Embryonic facial prominence (tissue), 1 donor: Measurements from ENCODE around the gene CRYBA4.
"Not testable (repeated sequence)": the region's sequence is repeated elsewhere in the genome, so short reads cannot be mapped to it uniquely, and the experiment has no call there.

Experiments used
- DNase-seq: peaks from one replicate; pipeline ENCODE4 v3.0.0-alpha.2; 2016; ENCODE audit errors: extremely low spot score

The CRYBA4 gene

GRCh38 chr22:26597026-26597425 lies 24.7 kb upstream of the CRYBA4 start:
- DNase-seq: no peak

GRCh38 chr22:26597480-26597879 lies 24.3 kb upstream of the CRYBA4 start:
- DNase-seq: no peak

- no peak for DNase-seq
These were observed 22.3 kb upstream of the CRYBA4 start for GRCh38 chr22:26599505-26599904.

- DNase-seq: no peak
These were observed 20.0 kb upstream of the CRYBA4 start for GRCh38 chr22:26601726-26602125.

GRCh38 chr22:26602127-26602526 lies 19.6 kb upstream of the CRYBA4 start:
- no peak for DNase-seq

- DNase-seq: no peak
These were observed 17.4 kb upstream of the CRYBA4 start for GRCh38 chr22:26604368-26604767.

GRCh38 chr22:26606611-26607010 lies 15.2 kb upstream of the CRYBA4 start:
- DNase-seq: no peak

- no peak for DNase-seq
These were observed 13.6 kb upstream of the CRYBA4 start for GRCh38 chr22:26608129-26608528.

- no peak for DNase-seq
These were observed 12.5 kb upstream of the CRYBA4 start for GRCh38 chr22:26609287-26609686.

- no peak for DNase-seq
These were observed 11.4 kb upstream of the CRYBA4 start for GRCh38 chr22:26610072-26610958.

GRCh38 chr22:26610996-26611395 lies 10.8 kb upstream of the CRYBA4 start:
- no peak for DNase-seq

- no peak for DNase-seq
These were observed 9.1 kb upstream of the CRYBA4 start for GRCh38 chr22:26612652-26613051.

- DNase-seq: not testable (repeated sequence)
These were observed 8.0 kb upstream of the CRYBA4 start for GRCh38 chr22:26613753-26614152.

GRCh38 chr22:26614322-26614721 lies 7.4 kb upstream of the CRYBA4 start:
- DNase-seq: no peak

GRCh38 chr22:26615149-26615548 lies 6.6 kb upstream of the CRYBA4 start:
- no peak for DNase-seq

- DNase-seq: no peak
These were observed 5.8 kb upstream of the CRYBA4 start for GRCh38 chr22:26615830-26616435.

GRCh38 chr22:26616650-26617049 lies 5.1 kb upstream of the CRYBA4 start:
- no peak for DNase-seq

- no peak for DNase-seq
These were observed 4.2 kb upstream of the CRYBA4 start, which contains the start of gene CRYBB1 for GRCh38 chr22:26617271-26618199. Gene CRYBB1 (minus strand): TSS chr22:26618027. CDS start chr22:26616319, 1,708 bp downstream.

GRCh38 chr22:26618455-26618854 lies 3.3 kb upstream of the CRYBA4 start:
- DNase-seq: no peak

- no peak for DNase-seq
These were observed 2.3 kb upstream of the CRYBA4 start for GRCh38 chr22:26619510-26619909.

- no peak for DNase-seq
These were observed 1.6 kb upstream of the CRYBA4 start for GRCh38 chr22:26620197-26620596.

- DNase-seq: no peak
These were observed 2.2 kb downstream of the CRYBA4 start for GRCh38 chr22:26623984-26624383.
